NB4 (cell line): Measurements from ENCODE around the gene OVCA2.

Source experiments
- MYC ChIP-seq: IDR thresholded peaks from 2 replicates; pipeline ENCODE4 v1.6.1; 2011; ENCODE audit warnings: low read depth, low read length
- POLR2A ChIP-seq: IDR thresholded peaks from 2 replicates; pipeline ENCODE4 v1.6.1; 2011; ENCODE audit warnings: mild to moderate bottlenecking; ENCODE audit not compliant: insufficient read length; ENCODE audit errors: extremely low read depth
- TF ChIP-seq, protein P1 (sequence below): IDR thresholded peaks from one replicate; pipeline ENCODE4 v1.5.1; 2012; ENCODE audit warnings: low read depth, low read length
- TF ChIP-seq, protein P2 (sequence below): IDR thresholded peaks from 2 replicates; pipeline ENCODE4 v1.6.1; 2011; ENCODE audit warnings: low read depth, low read length

DNA sequence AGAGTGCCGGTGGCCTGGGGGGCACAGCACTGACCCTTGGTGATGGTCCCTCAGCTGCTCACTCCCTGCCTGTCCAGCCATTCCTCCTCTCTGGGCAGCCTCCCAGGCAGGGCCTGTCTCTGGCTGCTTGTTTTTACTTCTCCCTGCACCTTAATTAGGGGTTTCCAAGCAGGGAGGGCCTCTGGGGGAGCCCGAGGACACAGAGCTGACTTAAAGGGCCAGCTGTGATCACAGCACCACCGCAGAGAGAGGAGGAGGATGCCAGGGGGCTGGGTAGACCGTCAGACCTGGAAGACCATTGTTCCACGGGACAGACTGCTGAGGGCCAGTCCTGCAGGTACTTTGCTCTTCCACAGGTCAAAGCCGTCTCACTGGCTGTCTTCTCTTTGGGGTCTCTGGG, 13.1 kb upstream of the OVCA2 start:
- no peak for TF ChIP-seq MYC
- TF ChIP-seq, protein P1, sequence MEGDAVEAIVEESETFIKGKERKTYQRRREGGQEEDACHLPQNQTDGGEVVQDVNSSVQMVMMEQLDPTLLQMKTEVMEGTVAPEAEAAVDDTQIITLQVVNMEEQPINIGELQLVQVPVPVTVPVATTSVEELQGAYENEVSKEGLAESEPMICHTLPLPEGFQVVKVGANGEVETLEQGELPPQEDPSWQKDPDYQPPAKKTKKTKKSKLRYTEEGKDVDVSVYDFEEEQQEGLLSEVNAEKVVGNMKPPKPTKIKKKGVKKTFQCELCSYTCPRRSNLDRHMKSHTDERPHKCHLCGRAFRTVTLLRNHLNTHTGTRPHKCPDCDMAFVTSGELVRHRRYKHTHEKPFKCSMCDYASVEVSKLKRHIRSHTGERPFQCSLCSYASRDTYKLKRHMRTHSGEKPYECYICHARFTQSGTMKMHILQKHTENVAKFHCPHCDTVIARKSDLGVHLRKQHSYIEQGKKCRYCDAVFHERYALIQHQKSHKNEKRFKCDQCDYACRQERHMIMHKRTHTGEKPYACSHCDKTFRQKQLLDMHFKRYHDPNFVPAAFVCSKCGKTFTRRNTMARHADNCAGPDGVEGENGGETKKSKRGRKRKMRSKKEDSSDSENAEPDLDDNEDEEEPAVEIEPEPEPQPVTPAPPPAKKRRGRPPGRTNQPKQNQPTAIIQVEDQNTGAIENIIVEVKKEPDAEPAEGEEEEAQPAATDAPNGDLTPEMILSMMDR, result no peak
- no peak for TF ChIP-seq POLR2A
- TF ChIP-seq, protein P2, sequence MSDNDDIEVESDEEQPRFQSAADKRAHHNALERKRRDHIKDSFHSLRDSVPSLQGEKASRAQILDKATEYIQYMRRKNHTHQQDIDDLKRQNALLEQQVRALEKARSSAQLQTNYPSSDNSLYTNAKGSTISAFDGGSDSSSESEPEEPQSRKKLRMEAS, result no peak
